ENCODE measurements around the gene FAM131B. TPM values are rescaled to one million over a fixed set of nuclear protein-coding genes. Genes with fewer than 3 reads are reported as not detected.

Gene FAM131B
- total RNA-seq, 2 experiments from 2014 or later = 1.5 to 1.7 TPM

DNA sequence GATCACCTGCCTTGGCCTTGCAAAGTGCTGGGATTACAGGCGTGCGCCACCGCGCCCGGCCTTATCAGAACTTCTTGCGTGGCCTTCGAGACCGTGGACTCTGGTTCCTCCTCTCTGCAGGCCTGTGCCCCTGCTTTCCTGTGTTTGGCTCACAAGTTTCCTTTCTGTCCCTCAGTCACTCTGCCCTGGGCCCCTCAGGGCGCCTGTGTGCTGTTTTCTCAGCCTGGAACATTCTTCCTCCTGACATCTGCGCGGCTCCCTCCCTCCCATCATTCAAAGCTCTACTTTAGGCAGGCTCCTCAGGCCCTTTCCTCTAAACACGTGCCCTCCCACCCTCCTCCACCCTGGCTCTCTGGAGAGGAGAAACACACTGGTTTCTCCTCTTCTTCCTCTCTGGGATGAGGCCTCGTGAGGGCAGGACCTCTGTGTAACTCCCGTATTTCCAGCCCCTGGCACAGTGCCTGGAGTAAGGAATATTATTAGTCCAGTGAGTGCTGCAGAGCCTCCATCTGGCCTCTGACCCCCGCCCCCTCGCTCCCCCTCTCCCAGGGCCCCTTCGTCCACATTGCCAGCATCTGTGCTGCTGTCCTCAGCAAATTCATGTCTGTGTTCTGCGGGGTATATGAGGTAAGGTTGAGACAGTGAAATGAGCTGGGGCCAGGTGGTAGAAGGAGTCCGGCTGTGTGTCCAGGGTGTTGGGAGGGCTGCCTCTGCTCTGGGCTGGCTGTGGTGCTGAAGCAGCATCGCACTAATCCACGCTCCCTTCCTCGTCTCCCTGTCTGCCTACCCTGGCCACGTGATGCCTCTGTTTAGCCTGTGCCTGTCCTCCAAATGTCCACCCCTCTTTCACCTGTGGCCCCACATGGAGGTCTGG lies 39.5 kb downstream of the FAM131B start:
- no peak for DNase-seq
- H3K4me3 Mint-ChIP-seq = no peak overlapping the region
- no peak overlapping the region for H3K27ac Mint-ChIP-seq
- no peaks in the 10 kb centered on the region for H3K36me3 Mint-ChIP-seq (ENCODE audit: low read depth)
- peaks cover 5% of the 10 kb centered on the region for H3K4me1 Mint-ChIP-seq (ENCODE audit: low read depth)
- intact Hi-C loops (cut with micrococcal nuclease) = no loop called here
- H3K9me3 Mint-ChIP-seq = no peaks in the 10 kb centered on the region
- no peaks in the 10 kb centered on the region for H3K27me3 Mint-ChIP-seq (ENCODE audit: low read depth)
- CTCF ChIA-PET = interaction anchor here (1.5 kb wide), 1 partner anchor 22 kb away, joined by 4 read pairs; no protein-coding TSS in a partner anchor

DNA sequence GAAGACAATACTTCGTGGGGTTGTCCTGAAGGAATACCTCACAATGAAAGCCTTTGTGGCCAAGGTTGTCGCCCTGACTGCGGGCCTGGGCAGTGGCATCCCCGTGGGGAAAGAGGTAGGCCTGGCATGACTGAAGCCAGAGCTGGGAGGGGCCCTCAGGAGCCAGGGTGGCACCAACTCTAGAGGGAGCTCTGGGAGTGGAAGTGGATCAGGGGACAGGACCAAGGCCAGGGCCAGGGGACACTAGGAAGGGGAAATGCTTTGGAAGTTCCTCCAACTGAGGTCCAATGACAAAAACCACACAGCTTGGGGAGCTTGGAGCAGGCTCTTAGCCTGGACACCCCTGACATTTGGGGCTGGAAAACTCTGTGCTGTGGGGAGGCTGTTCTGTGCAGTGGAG lies 40.8 kb downstream of the FAM131B start:
- peak; percentile 25 for DNase-seq
- H3K4me1 Mint-ChIP-seq (ENCODE audit: low read depth) = peaks cover 5% of the 10 kb centered on the region
- H3K27me3 Mint-ChIP-seq (ENCODE audit: low read depth) = no peaks in the 10 kb centered on the region
- H3K9me3 Mint-ChIP-seq = no peaks in the 10 kb centered on the region
- H3K27ac Mint-ChIP-seq = no peak overlapping the region
- intact Hi-C loops (cut with micrococcal nuclease) = no loop called here
- H3K36me3 Mint-ChIP-seq (ENCODE audit: low read depth) = no peaks in the 10 kb centered on the region
- no peak overlapping the region for H3K4me3 Mint-ChIP-seq
- CTCF ChIA-PET = interaction anchor here (1.5 kb wide), 1 partner anchor 24 kb away, joined by 4 read pairs; no protein-coding TSS in a partner anchor

DNA sequence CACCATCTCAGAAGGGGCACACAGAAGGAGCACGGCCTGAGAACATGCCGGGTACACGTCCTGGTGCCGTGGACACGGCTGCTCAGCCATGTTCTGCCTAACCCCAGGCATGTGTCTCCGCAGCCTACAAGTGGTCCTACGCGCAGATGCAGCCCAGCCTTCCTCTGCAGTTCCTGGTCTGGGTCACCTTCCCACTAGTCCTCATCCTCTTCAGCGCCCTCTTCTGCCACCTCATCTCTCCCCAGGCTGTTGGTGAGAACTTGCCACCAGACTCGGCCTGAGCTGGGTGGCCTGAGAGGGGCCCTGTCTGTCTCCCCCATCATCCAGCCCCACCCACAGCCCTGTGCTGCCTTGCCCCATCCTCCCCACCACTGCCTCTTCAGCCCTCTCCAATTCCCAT lies 41.3 kb downstream of the FAM131B start:
- Mint-ChIP-seq H3K4me3 (no peak overlapping the region), H3K9me3 (no peaks in the 10 kb centered on the region), H3K4me1 (ENCODE audit: low read depth) (peaks cover 5% of the 10 kb centered on the region), H3K36me3 (ENCODE audit: low read depth) (no peaks in the 10 kb centered on the region), H3K27me3 (ENCODE audit: low read depth) (no peaks in the 10 kb centered on the region), H3K27ac (no peak overlapping the region)
- CTCF ChIA-PET = interaction anchor here (1.5 kb wide), 1 partner anchor 24 kb away, joined by 4 read pairs; no protein-coding TSS in a partner anchor
- intact Hi-C loops (cut with micrococcal nuclease) = no loop called here
- no peak for DNase-seq

DNA sequence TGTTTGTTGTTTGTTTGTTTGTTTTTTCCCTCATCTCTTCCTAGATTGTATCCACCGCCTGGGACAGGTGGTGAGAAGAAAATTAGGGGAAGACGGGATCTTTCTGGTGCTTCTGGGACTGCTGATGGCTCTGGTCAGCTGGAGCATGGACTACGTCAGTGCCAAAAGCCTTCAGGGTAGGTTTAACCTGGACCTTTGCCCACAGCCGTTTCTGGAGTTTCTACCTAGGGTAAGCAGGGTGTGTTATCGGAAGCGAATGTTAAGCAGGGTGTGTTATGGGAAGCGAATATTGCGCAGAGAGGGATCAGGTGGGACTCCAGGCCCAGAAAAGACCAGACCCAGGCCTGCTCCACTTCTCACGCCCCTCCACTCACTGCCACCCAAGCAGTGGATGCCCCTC lies 41.9 kb downstream of the FAM131B start:
- CTCF ChIA-PET = no interaction called here
- H3K27ac Mint-ChIP-seq = no peak overlapping the region

DNA sequence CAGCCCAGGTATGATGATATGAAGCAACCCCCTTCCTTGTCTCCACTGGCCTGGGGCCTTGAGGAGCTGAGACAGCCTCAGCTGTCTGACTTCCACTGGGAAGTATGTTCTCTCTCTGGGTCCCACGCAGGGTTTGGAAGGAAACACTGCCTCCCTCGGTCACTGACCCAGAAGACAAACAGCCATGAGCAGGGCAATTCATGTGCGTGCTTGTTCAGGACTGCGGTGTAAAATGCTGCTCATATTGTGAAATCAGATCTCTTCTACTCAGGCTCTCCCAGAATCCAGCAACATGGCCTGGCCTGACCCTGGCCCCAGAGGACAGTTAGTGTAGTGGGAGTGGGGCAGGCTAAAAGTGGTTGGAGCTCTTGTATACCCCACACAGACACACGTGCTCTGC lies 43.9 kb downstream of the FAM131B start:
- Mint-ChIP-seq H3K4me3 (no peak overlapping the region), H3K27ac (no peak overlapping the region), H3K4me1 (ENCODE audit: low read depth) (no peaks in the 10 kb centered on the region), H3K36me3 (ENCODE audit: low read depth) (no peaks in the 10 kb centered on the region), H3K9me3 (no peaks in the 10 kb centered on the region), H3K27me3 (ENCODE audit: low read depth) (no peaks in the 10 kb centered on the region)
- no peak for DNase-seq
- intact Hi-C loops (cut with micrococcal nuclease) = no loop called here
- CTCF ChIA-PET = interaction anchor here (0.7 to 1.0 kb wide), 3 partner anchors 14 to 358 kb away, joined by 3 read pairs; no protein-coding TSS in a partner anchor

More for the DNA sequence above, 41.9 kb downstream of the FAM131B start:
- Mint-ChIP-seq H3K4me1 (ENCODE audit: low read depth) (peaks cover 4% of the 10 kb centered on the region), H3K36me3 (ENCODE audit: low read depth) (no peaks in the 10 kb centered on the region), H3K4me3 (no peak overlapping the region), H3K9me3 (no peaks in the 10 kb centered on the region), H3K27me3 (ENCODE audit: low read depth) (no peaks in the 10 kb centered on the region)
- no peak for DNase-seq
- intact Hi-C loops (cut with micrococcal nuclease) = no loop called here

DNA sequence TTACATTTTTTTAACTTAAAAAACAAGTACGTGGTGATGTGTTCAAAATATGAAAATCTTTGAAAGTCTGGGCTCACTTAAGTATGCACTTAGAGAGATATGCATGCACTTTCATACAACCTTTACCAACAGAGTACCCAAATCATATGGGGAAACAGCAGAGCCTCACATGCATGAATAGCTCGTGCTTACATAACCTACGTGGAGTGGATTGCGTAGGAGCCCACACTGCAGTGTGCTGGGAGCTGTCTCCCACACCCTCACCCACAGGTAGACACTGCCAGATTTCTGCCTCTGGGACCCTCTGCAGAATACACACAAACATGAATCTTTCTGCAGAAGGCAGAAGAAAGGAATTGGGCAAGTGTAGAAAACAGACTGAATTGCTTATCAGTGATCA lies 46.0 kb downstream of the FAM131B start:
- H3K9me3 Mint-ChIP-seq = no peaks in the 10 kb centered on the region
- CTCF ChIA-PET = interaction anchor here (1.0 kb wide), 1 partner anchor 101 kb away, joined by 3 read pairs; no protein-coding TSS in a partner anchor
- DNase-seq = no peak
- no peaks in the 10 kb centered on the region for H3K27me3 Mint-ChIP-seq (ENCODE audit: low read depth)
- no peak overlapping the region for H3K4me3 Mint-ChIP-seq
- H3K36me3 Mint-ChIP-seq (ENCODE audit: low read depth) = no peaks in the 10 kb centered on the region
- no peaks in the 10 kb centered on the region for H3K4me1 Mint-ChIP-seq (ENCODE audit: low read depth)
- intact Hi-C loops (cut with micrococcal nuclease) = no loop called here
- no peak overlapping the region for H3K27ac Mint-ChIP-seq

DNA sequence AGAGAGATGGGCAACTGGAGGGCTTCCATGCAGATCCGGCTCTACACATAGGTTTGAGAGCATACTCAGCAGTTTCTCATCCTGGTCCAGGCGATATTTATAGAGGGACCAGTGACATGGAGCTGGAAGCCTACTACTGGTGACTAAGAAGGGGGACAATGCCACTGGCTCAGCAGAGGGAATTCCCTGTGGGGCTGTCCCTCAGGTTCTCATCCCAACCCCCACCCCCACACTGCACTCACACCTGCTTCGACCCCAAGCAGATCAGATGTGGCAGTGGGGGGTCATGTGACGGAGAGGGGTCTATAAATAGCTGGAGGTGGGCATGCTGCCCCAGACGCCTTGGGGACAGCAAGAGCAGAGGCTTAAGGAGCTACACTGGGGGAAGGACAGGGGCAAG lies 46.7 kb downstream of the FAM131B start, which contains the start of gene CLCN1:
Gene CLCN1 (plus strand): TSS at position 336 of the 400 bp plus-strand sequence. CDS start 102 bp downstream, outside the sequence.
- no peak within 1 kb of the TSS for H3K4me3 Mint-ChIP-seq
- CTCF ChIA-PET = interaction anchor here (0.7 to 1.0 kb wide), 3 partner anchors 9 to 101 kb away, joined by 3 to 4 read pairs (median 3); no protein-coding TSS in a partner anchor
- no peaks in the 10 kb centered on the region for H3K9me3 Mint-ChIP-seq
- H3K27ac Mint-ChIP-seq = no peak within 1 kb of the TSS
- H3K27me3 Mint-ChIP-seq (ENCODE audit: low read depth) = no peaks in the 10 kb centered on the region
- intact Hi-C loops (cut with micrococcal nuclease) = no loop called here
- no peaks in the 10 kb centered on the region for H3K4me1 Mint-ChIP-seq (ENCODE audit: low read depth)
- H3K36me3 Mint-ChIP-seq (ENCODE audit: low read depth) = no peaks in the 10 kb centered on the region
- no peak for DNase-seq

DNA sequence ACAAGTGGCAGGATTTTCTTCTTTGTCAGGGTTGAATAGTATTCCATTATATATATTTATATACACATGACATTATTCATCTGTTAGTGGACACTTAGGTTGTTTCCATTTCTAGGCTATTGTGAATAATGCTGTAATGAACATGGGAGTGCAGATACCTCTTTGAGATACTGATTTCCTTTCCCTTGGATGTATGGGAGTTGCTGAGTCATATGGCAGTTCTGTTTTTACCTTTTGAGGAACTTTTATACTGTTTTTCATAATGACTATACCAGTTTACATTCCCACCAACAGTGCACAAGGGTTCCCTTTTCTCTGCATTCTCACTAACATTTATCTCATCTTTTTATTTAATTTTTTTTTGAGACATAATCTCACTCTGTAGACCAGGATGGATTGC lies 48.4 kb downstream of the FAM131B start:
- peaks cover 10% of the 10 kb centered on the region for H3K4me1 Mint-ChIP-seq (ENCODE audit: low read depth)
- intact Hi-C loops (cut with micrococcal nuclease) = no loop called here
- H3K27ac Mint-ChIP-seq = no peak overlapping the region
- H3K36me3 Mint-ChIP-seq (ENCODE audit: low read depth) = peaks cover 14% of the 10 kb centered on the region
- no peaks in the 10 kb centered on the region for H3K27me3 Mint-ChIP-seq (ENCODE audit: low read depth)
- CTCF ChIA-PET = no interaction called here
- H3K4me3 Mint-ChIP-seq = no peak overlapping the region
- no peaks in the 10 kb centered on the region for H3K9me3 Mint-ChIP-seq
- DNase-seq = no peak

DNA sequence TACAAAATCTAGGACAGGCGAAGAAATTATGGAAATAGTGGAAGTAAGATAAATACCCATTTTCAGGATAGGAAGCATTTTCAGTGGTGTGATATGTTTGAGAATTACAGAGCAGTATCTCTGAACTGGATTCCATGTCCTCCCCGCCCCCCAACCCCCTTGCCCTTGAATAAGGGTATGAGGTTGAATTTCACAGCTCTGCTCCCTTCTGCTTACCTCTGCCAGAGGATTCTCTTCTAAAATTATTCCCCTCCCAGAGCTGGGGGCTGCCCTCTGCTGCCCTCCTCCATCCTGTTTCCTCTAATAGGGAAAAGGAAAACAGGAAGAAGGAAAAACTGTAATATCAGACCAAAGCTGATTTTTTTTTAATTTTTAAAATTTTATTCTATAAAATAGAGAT lies 53.9 kb downstream of the FAM131B start:
- H3K4me1 Mint-ChIP-seq (ENCODE audit: low read depth) = peaks cover 43% of the 10 kb centered on the region
- H3K27me3 Mint-ChIP-seq (ENCODE audit: low read depth) = no peaks in the 10 kb centered on the region
- intact Hi-C loops (cut with micrococcal nuclease) = no loop called here
- no peaks in the 10 kb centered on the region for H3K9me3 Mint-ChIP-seq
- H3K27ac Mint-ChIP-seq = no peak overlapping the region
- DNase-seq = no peak
- CTCF ChIA-PET = interaction anchor here (0.5 to 2.8 kb wide), 8 partner anchors 9 to 107 kb away, joined by 3 to 28 read pairs (median 4); no protein-coding TSS in a partner anchor
- H3K36me3 Mint-ChIP-seq (ENCODE audit: low read depth) = peaks cover 56% of the 10 kb centered on the region
- no peak overlapping the region for H3K4me3 Mint-ChIP-seq

DNA sequence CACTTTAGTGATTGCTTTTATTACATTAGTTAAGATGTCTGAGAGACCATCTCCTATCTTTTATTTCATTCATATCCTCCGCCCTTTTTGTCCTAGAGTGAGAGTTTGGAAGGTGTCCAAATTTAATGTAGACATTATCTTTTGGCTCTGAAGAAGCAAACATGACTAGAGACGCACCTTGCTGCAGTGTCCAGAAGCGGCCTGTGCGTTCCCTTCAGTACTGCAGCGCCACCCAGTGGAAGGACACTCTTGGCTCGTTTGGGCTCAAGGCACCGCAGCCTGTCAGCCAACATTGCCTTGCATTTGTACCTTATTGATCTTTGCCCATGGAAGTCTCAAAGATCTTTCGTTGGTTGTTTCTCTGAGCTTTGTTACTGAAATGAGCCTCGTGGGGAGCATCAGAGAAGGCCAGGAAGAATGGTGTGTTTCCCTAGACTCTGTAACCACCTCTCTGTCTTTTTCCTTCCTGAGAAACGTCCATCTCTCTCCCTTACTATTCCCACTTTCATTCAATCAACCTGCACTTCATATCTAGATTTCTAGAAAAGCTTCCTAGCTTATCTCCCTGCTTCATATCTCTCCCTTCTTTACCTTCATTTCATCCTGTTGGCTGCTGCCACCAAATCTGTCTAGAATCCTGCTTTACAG lies 57.0 kb downstream of the FAM131B start:
- CTCF ChIA-PET = interaction anchor here (0.6 to 3.8 kb wide), 21 partner anchors 9 to 300 kb away, joined by 3 to 46 read pairs (median 4); partner anchors contain the start of gene GSTK1
- intact Hi-C loops (cut with micrococcal nuclease) = loop anchor here (1.0 to 2.0 kb wide), 2 partner anchors 64 to 111 kb away; no protein-coding TSS in a partner anchor
- DNase-seq = peak; percentile 83
- H3K9me3 Mint-ChIP-seq = no peaks in the 10 kb centered on the region
- H3K36me3 Mint-ChIP-seq (ENCODE audit: low read depth) = peaks cover 81% of the 10 kb centered on the region
- peaks cover 41% of the 10 kb centered on the region for H3K4me1 Mint-ChIP-seq (ENCODE audit: low read depth)
- peak overlapping the region; percentile 71 for H3K27ac Mint-ChIP-seq
- H3K27me3 Mint-ChIP-seq (ENCODE audit: low read depth) = no peaks in the 10 kb centered on the region
- no peak overlapping the region for H3K4me3 Mint-ChIP-seq

DNA sequence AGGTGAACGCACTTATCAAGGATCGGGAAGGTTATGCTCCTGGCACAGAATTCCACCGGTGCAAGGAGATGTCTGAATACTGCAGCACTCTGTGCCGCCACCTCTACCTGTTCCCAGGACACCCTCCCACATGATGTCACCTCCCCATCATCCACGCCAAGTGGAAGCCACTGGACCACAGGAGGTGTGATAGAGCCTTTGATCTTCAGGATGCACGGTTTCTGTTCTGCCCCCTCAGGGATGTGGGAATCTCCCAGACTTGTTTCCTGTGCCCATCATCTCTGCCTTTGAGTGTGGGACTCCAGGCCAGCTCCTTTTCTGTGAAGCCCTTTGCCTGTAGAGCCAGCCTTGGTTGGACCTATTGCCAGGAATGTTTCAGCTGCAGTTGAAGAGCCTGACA lies 57.6 kb downstream of the FAM131B start:
- Mint-ChIP-seq H3K27ac (peak overlapping the region; percentile 71), H3K4me1 (ENCODE audit: low read depth) (peaks cover 35% of the 10 kb centered on the region), H3K9me3 (no peaks in the 10 kb centered on the region), H3K27me3 (ENCODE audit: low read depth) (no peaks in the 10 kb centered on the region), H3K4me3 (no peak overlapping the region), H3K36me3 (ENCODE audit: low read depth) (peaks cover 82% of the 10 kb centered on the region)
- no peak for DNase-seq
- intact Hi-C loops (cut with micrococcal nuclease) = loop anchor here (1.0 to 2.0 kb wide), 2 partner anchors 64 to 112 kb away; no protein-coding TSS in a partner anchor
- CTCF ChIA-PET = interaction anchor here (0.6 to 3.8 kb wide), 17 partner anchors 8 to 111 kb away, joined by 3 to 46 read pairs (median 4); no protein-coding TSS in a partner anchor

DNA sequence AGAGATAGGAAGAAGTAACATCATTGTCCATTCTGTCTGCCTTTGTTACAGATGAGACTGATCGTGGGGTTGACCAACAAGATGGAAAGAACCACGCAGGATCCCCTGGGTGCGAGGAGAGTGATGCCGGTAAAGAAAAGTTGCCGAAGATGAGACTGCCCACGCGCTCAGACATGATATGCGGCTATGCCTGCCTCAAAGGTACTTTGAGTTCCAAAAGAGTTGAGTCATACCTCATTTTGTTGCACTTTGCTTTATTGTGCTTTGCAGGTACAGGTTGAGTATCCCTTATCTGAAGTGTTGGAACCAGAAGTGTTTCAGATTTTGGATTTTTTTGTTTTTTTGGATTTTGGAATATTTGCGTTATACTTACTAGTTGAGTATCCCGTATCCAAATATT lies 58.8 kb downstream of the FAM131B start:
- H3K4me1 Mint-ChIP-seq (ENCODE audit: low read depth) = peaks cover 39% of the 10 kb centered on the region
- H3K27me3 Mint-ChIP-seq (ENCODE audit: low read depth) = no peaks in the 10 kb centered on the region
- H3K4me3 Mint-ChIP-seq = no peak overlapping the region
- no peak overlapping the region for H3K27ac Mint-ChIP-seq
- H3K9me3 Mint-ChIP-seq = no peaks in the 10 kb centered on the region
- intact Hi-C loops (cut with micrococcal nuclease) = loop anchor here (1.0 to 2.0 kb wide), 2 partner anchors 14 to 113 kb away; no protein-coding TSS in a partner anchor
- peaks cover 78% of the 10 kb centered on the region for H3K36me3 Mint-ChIP-seq (ENCODE audit: low read depth)
- CTCF ChIA-PET = interaction anchor here (3.8 kb wide), 1 partner anchor 64 kb away, joined by 46 read pairs; no protein-coding TSS in a partner anchor
- DNase-seq = no peak
